GM12878 (cell line): ENCODE results near the gene DYRK1B. TPM values are rescaled to one million over a fixed set of nuclear protein-coding genes. Genes with fewer than 3 reads are reported as not detected.

Experiments used
- CREM ChIP-seq: IDR thresholded peaks from 2 replicates; pipeline ENCODE4 v1.6.1; 2014; ENCODE audit warnings: antibody characterized with exemption, low read depth
- E2F8 ChIP-seq: fragments of 450-650 bp; IDR thresholded peaks from 2 replicates; pipeline ENCODE4 v1.6.1; 2018; ENCODE audit warnings: mild to moderate bottlenecking, low read depth, moderate library complexity; ENCODE audit not compliant: partially characterized antibody
- IRF4 ChIP-seq: IDR thresholded peaks from 2 replicates; pipeline ENCODE4 v1.6.1; 2011; ENCODE audit warnings: low read depth, low read length
- JUND ChIP-seq: IDR thresholded peaks from 2 replicates; pipeline ENCODE4 v1.6.1; 2012; ENCODE audit warnings: low read depth, mild to moderate bottlenecking, low read length, improper control_type of control experiment, moderate library complexity
- MEF2B ChIP-seq: fragments of 450-650 bp; IDR thresholded peaks from 2 replicates; pipeline ENCODE4 v1.6.1; 2018; ENCODE audit warnings: mild to moderate bottlenecking, moderate library complexity; ENCODE audit not compliant: partially characterized antibody, poor library complexity, severe bottlenecking
- MXI1 ChIP-seq: fragments of 150-350 bp; IDR thresholded peaks from 2 replicates; pipeline ENCODE4 v1.6.1; 2011; ENCODE audit warnings: low read depth, mild to moderate bottlenecking, inconsistent platforms, low read length, improper control_type of control experiment
- PRDM15 ChIP-seq: fragments of 450-650 bp; formaldehyde crosslinking; IDR thresholded peaks from 2 replicates; pipeline ENCODE4 v1.4.0; 2020; ENCODE audit warnings: mild to moderate bottlenecking, moderate library complexity
- SPI1 ChIP-seq: IDR thresholded peaks from 2 replicates; pipeline ENCODE4 v1.6.1; 2011; ENCODE audit warnings: low read depth, mild to moderate bottlenecking, low read length, moderate library complexity, borderline replicate concordance; ENCODE audit not compliant: insufficient read depth
- STAT1 ChIP-seq: fragments of 450-650 bp; conservative IDR thresholded peaks from 2 replicates; pipeline ENCODE4 v1.6.1; 2014; ENCODE audit warnings: antibody characterized with exemption, mild to moderate bottlenecking
- TBL1XR1 ChIP-seq: IDR thresholded peaks from 2 replicates; pipeline ENCODE4 v1.6.1; 2012; ENCODE audit warnings: low read depth, low read length, improper control_type of control experiment
- polyA plus RNA-seq, 11 experiments: library from polyadenylated mRNA; depleted of rRNA in 4 of 11; unstranded in 6 of 11; stranded (reverse) in 5 of 11; fragments of >200 nt; fragmentation: Nextera tagmentation in 4 of 11; fragmentation: Illumina TruSeq in 1 of 11; extraction: Ambion mirVana in 4 of 11; extraction: Trizol in 1 of 11; gene quantifications; 1 replicate in 1 of 11; 2 replicates in 10 of 11; pipeline versions ENCODE4 v1.2.1 to v1.2.3, GENCODE V29; 2011 to 2016; ENCODE audit warnings: inconsistent platforms in 2 of 11, missing spikeins in 2 of 11, low read depth in 1 of 11
- total RNA-seq, 4 experiments: library from RNA; depleted of rRNA in 3 of 4; stranded (reverse); fragments of >200 nt in 3 of 4; fragmentation: Illumina TruSeq in 1 of 4; extraction: Trizol in 1 of 4; gene quantifications; 2 replicates each; pipeline versions ENCODE4 v1.2.1 to v1.2.3, GENCODE V29; 2013 to 2021
- TF ChIP-seq, protein P1 (sequence below): fragments of 150-350 bp; IDR thresholded peaks from 2 replicates; pipeline ENCODE4 v1.6.1; 2016; ENCODE audit warnings: low read depth, low read length
- TF ChIP-seq, protein P2 (sequence below): fragments of 450-650 bp; IDR thresholded peaks from 2 replicates; pipeline ENCODE4 v1.6.1; 2014; ENCODE audit warnings: mild to moderate bottlenecking

The DYRK1B gene
- total and polyA plus RNA-seq, 10 of the 15 experiments (the other 5 are each of a cell fraction or from before 2014, with no cell fraction given): 0.07 to 10.2 (median 3.4) TPM; not detected in 1

DNA sequence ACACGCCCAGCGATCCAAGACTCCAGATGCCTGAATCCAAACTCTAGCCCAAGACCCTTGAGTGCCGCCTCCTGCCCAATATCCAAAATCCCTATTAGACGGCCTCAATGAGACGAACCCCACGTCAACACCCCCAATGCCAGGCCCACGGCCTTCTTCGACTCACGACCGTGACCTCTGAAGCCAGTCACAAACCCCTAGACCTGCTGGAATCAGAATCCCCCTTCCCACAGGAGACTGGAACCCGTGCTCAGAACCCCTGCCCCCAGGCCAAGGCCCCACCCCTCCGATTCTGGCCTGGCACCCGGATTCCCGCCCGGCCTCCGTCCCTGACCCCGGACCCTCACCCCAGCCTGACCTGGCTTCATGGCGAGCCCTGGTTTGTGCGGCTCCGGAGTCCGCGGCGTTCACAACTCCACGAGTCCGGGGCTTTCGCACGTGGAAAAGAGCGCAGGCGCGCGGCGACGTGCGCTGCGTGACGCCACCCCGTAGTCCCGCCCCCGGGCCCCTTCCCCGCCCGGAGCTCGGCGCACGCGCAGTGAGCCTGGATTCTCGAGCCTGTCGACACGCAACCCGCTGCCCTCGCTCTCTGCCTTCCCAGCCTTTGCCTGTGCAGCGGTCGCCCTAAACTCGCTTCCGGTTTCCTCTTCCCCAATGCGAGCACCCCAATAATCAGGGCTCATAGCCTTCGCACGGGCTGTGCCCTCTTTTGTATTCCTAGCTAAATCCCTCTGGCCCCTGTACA lies 12.1 kb upstream of the DYRK1B start, which contains the start of gene FBL (continued):
- TF ChIP-seq, protein P1, sequence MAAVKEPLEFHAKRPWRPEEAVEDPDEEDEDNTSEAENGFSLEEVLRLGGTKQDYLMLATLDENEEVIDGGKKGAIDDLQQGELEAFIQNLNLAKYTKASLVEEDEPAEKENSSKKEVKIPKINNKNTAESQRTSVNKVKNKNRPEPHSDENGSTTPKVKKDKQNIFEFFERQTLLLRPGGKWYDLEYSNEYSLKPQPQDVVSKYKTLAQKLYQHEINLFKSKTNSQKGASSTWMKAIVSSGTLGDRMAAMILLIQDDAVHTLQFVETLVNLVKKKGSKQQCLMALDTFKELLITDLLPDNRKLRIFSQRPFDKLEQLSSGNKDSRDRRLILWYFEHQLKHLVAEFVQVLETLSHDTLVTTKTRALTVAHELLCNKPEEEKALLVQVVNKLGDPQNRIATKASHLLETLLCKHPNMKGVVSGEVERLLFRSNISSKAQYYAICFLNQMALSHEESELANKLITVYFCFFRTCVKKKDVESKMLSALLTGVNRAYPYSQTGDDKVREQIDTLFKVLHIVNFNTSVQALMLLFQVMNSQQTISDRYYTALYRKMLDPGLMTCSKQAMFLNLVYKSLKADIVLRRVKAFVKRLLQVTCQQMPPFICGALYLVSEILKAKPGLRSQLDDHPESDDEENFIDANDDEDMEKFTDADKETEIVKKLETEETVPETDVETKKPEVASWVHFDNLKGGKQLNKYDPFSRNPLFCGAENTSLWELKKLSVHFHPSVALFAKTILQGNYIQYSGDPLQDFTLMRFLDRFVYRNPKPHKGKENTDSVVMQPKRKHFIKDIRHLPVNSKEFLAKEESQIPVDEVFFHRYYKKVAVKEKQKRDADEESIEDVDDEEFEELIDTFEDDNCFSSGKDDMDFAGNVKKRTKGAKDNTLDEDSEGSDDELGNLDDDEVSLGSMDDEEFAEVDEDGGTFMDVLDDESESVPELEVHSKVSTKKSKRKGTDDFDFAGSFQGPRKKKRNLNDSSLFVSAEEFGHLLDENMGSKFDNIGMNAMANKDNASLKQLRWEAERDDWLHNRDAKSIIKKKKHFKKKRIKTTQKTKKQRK: no peak
- TF ChIP-seq, protein P2, sequence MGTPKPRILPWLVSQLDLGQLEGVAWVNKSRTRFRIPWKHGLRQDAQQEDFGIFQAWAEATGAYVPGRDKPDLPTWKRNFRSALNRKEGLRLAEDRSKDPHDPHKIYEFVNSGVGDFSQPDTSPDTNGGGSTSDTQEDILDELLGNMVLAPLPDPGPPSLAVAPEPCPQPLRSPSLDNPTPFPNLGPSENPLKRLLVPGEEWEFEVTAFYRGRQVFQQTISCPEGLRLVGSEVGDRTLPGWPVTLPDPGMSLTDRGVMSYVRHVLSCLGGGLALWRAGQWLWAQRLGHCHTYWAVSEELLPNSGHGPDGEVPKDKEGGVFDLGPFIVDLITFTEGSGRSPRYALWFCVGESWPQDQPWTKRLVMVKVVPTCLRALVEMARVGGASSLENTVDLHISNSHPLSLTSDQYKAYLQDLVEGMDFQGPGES: no peak
- TF ChIP-seq JUND (0 out of 2 replicates have a peak, but pooled peaks have one; percentile 13), TBL1XR1 (no peak), PRDM15 (CRISPR knock-in tag) (no peak), IRF4 (no peak), CREM (peak; percentile 67), E2F8 (no peak), MEF2B (no peak), STAT1 (0 out of 2 replicates have a peak, but pooled peaks have one; percentile 57), MXI1 (peak; percentile 97), SPI1 (peak; percentile 45; the same call in 1 of the 2 replicates)
